Endothelial cell of umbilical vein (primary cell): ENCODE data around the gene OR2V1. TPM values are rescaled to one million over a fixed set of nuclear protein-coding genes. Genes with fewer than 3 reads are reported as not detected.

Experiments used
- BruUV-seq: library from RNA; stranded (reverse); fragments of 400-500 nt; replicated peaks from 2 replicates; lab custom pipeline; 2021; lab: Mats Ljungman, UMichigan
- CTCF ChIA-PET: fragments of 300-600, 350-600 bp; sonication (Branson Sonifier 250); formaldehyde crosslinking; loops from one replicate; lab custom pipeline; 2021; ENCODE audit warnings: antibody characterized with exemption, inconsistent platforms; lab: Charles Lee
- POLR2A ChIA-PET: fragments of 300-600, 350-600 bp; sonication (Branson Sonifier 250); formaldehyde crosslinking; loops from one replicate; lab custom pipeline; 2021; ENCODE audit warnings: antibody characterized with exemption, inconsistent platforms; lab: Charles Lee
- DNase-seq: peaks from one replicate; pipeline ENCODE4 v3.0.0-alpha.2; 2011; ENCODE audit warnings: low read depth, low spot score
- FAIRE-seq: peaks from 2 replicates; lab custom pipeline; 2011; peaks lifted over from hg19 to GRCh38; lab: Jason Lieb, UNC
- H2AFZ ChIP-seq: 2 replicates; pipeline ENCODE4 v1.6.0; 2012; ENCODE audit warnings: low read depth, low read length, control low read depth, inconsistent platforms
- H3K27ac ChIP-seq: 2 replicates; pipeline ENCODE4 v1.5.1; 2011; ENCODE audit warnings: low read depth, mild to moderate bottlenecking, control low read depth, low read length, moderate library complexity; ENCODE audit not compliant: insufficient read depth
- H3K27me3 ChIP-seq, 2 experiments: 2 replicates each; pipeline versions ENCODE4 v1.6.0 to v1.6.1; 2011; ENCODE audit warnings: low read length in 2 of 2, mixed read lengths in 1 of 2; ENCODE audit not compliant: control insufficient read depth in 2 of 2, insufficient read depth in 2 of 2
- H3K36me3 ChIP-seq, 2 experiments: 2 replicates in 1 of 2; 3 replicates in 1 of 2; pipeline ENCODE4 v1.5.1; 2011; ENCODE audit warnings: low read length in 2 of 2, mild to moderate bottlenecking in 1 of 2, moderate library complexity in 1 of 2; ENCODE audit not compliant: control insufficient read depth in 2 of 2, insufficient read depth in 2 of 2; ENCODE audit errors: extremely low read depth in 1 of 2
- H3K4me1 ChIP-seq: 3 replicates; pipeline ENCODE4 v1.5.1; 2011; ENCODE audit warnings: mild to moderate bottlenecking, low read length; ENCODE audit not compliant: control insufficient read depth, insufficient read depth; ENCODE audit errors: extremely low read depth
- H3K4me2 ChIP-seq: 2 replicates; pipeline ENCODE4 v1.6.1; 2011; ENCODE audit warnings: low read length, control low read depth, mixed read lengths; ENCODE audit not compliant: insufficient read depth
- H3K4me3 ChIP-seq, 3 experiments: fragments of 200-600 bp in 1 of 3; sonication (generic), shearing (Covaris generic) in 1 of 3; replicated peaks in 1 of 3; 2 replicates each; pipeline ENCODE4 v1.5.1; 2011 to 2016; ENCODE audit warnings: control low read depth in 3 of 3, low read length in 3 of 3, mild to moderate bottlenecking in 2 of 3, inconsistent platforms in 1 of 3, low read depth in 1 of 3, moderate library complexity in 1 of 3; ENCODE audit not compliant: insufficient read depth in 1 of 3
- H3K79me2 ChIP-seq: 2 replicates; pipeline ENCODE4 v1.6.0; 2012; ENCODE audit warnings: low read length, inconsistent platforms; ENCODE audit not compliant: control insufficient read depth, insufficient read depth
- H3K9ac ChIP-seq: replicated peaks from 2 replicates; pipeline ENCODE3; 2011; ENCODE audit warnings: low read length, control low read depth; ENCODE audit not compliant: insufficient read depth; ENCODE audit errors: extremely low read depth
- H3K9me1 ChIP-seq: replicated peaks from 3 replicates; pipeline ENCODE4 v1.6.0; 2011; ENCODE audit warnings: mild to moderate bottlenecking, low read length; ENCODE audit not compliant: control insufficient read depth, insufficient read depth; ENCODE audit errors: extremely low read depth
- H3K9me3 ChIP-seq: replicated peaks from 2 replicates; pipeline ENCODE4 v1.5.1; 2012; ENCODE audit warnings: low read length, inconsistent platforms; ENCODE audit not compliant: control insufficient read depth, insufficient read depth
- H4K20me1 ChIP-seq: replicated peaks from 2 replicates; pipeline ENCODE3; 2011; ENCODE audit warnings: mild to moderate bottlenecking, low read length; ENCODE audit not compliant: control insufficient read depth, insufficient read depth; ENCODE audit errors: extremely low read depth
- EZH2 ChIP-seq: IDR thresholded peaks from 2 replicates; pipeline ENCODE4 v1.6.1; 2012; ENCODE audit warnings: borderline replicate concordance, low read depth, mild to moderate bottlenecking, moderate library complexity, low read length, inconsistent platforms; ENCODE audit not compliant: severe bottlenecking
- FOS ChIP-seq: IDR thresholded peaks from 2 replicates; pipeline ENCODE4 v1.6.1; 2011; ENCODE audit warnings: mild to moderate bottlenecking, low read length, moderate library complexity, borderline replicate concordance; ENCODE audit not compliant: insufficient read depth
- GATA2 ChIP-seq: IDR thresholded peaks from 2 replicates; pipeline ENCODE4 v1.7.0; 2011; ENCODE audit warnings: low read depth, mild to moderate bottlenecking, moderate library complexity, mixed read lengths, low read length; ENCODE audit not compliant: insufficient read length, insufficient read depth
- JUN ChIP-seq: IDR thresholded peaks from 2 replicates; pipeline ENCODE4 v1.6.1; 2011; ENCODE audit warnings: borderline replicate concordance, low read depth; ENCODE audit not compliant: insufficient read length, insufficient read depth
- MYC ChIP-seq: IDR thresholded peaks from one replicate; pipeline ENCODE4 v1.6.1; 2011; ENCODE audit warnings: mild to moderate bottlenecking, low read depth, low read length
- POLR2A ChIP-seq: IDR thresholded peaks from 2 replicates; pipeline ENCODE4 v1.6.1; 2012; ENCODE audit warnings: low read depth, mild to moderate bottlenecking, control low read depth, low read length
- POLR2AphosphoS5 ChIP-seq: IDR thresholded peaks from 2 replicates; pipeline ENCODE4 v1.6.1; 2012; ENCODE audit warnings: low read depth, mild to moderate bottlenecking, control low read depth, low read length, moderate library complexity; ENCODE audit not compliant: insufficient read depth
- dilution Hi-C: fragments of 300-500 bp; cut with MboI; formaldehyde crosslinking; loops from one replicate; pipeline ENCODE4 v1.15.0; 2019; ENCODE audit warnings: low sequenced_read_pairs; ENCODE audit not compliant: extremely low pct_ligation_motif_present
- intact Hi-C: fragments of 100-400 bp; cut with micrococcal nuclease; formaldehyde crosslinking; loops from one replicate; pipeline ENCODE4 v1.10.0; 2022
- polyA plus RNA-seq, 4 experiments: library from polyadenylated mRNA; depleted of rRNA in 3 of 4; stranded (reverse) in 3 of 4; unstranded in 1 of 4; fragments of >200 nt; gene quantifications; 2 replicates each; pipeline versions ENCODE4 v1.2.1 to v1.2.3, GENCODE V29; 2011 to 2012; ENCODE audit warnings: missing spikeins in 1 of 4
- total RNA-seq: library from RNA; stranded (reverse); gene quantifications from 2 replicates; pipeline ENCODE4 v1.2.3, GENCODE V29; 2021
- TF ChIP-seq, protein P1 (sequence below), 2 donors: IDR thresholded peaks; 1 replicate in 1 of 2; 2 replicates in 1 of 2; pipeline ENCODE4 v1.5.1; 2011; ENCODE audit warnings: low read length in 2 of 2, mild to moderate bottlenecking in 2 of 2, moderate library complexity in 2 of 2, control low read depth in 1 of 2, inconsistent platforms in 1 of 2, low read depth in 1 of 2; ENCODE audit not compliant: insufficient read depth in 1 of 2; ENCODE audit errors: extremely low read depth in 1 of 2
- TF ChIP-seq, protein P2 (sequence below): IDR thresholded peaks from 2 replicates; pipeline ENCODE4 v1.6.1; 2011; ENCODE audit not compliant: insufficient read depth, insufficient read length

Gene OR2V1
- total and polyA plus RNA-seq, 2 donors (not counting 3 experiments of a cell fraction or from before 2014, with no cell fraction given): not detected

GRCh38 chr5:181145133-181145532 is 14.2 kb upstream of the OR2V1 start:
- Histone ChIP-seq H3K4me2 (no peak overlapping the region), H3K79me2 (no peaks in the 10 kb centered on the region), H3K27ac (no peak overlapping the region), H3K9me1 (no peaks in the 10 kb centered on the region), H4K20me1 (no peaks in the 10 kb centered on the region), H2AFZ (no peak overlapping the region), H3K36me3 (no peaks in the 10 kb centered on the region), H3K9me3 (no peaks in the 10 kb centered on the region), H3K27me3 (peaks cover 0 to 2% of the 10 kb centered on the region in 2 experiments), H3K9ac (no peak overlapping the region), H3K4me3 (no peak overlapping the region), H3K4me1 (no peaks in the 10 kb centered on the region)
- dilution Hi-C loops (no loop called here), intact Hi-C loops (no loop called here)
- no TSS peak for BruUV-seq
- CTCF ChIA-PET: no interaction called here
- DNase-seq: no peak
- POLR2A ChIA-PET: no interaction called here
- no peak for FAIRE-seq
- TF ChIP-seq MYC: no peak
- no peak for TF ChIP-seq GATA2
- TF ChIP-seq EZH2: no peak
- TF ChIP-seq POLR2AphosphoS5: no peak
- TF ChIP-seq POLR2A: no peak
- TF ChIP-seq FOS: no peak
- TF ChIP-seq, protein P1, sequence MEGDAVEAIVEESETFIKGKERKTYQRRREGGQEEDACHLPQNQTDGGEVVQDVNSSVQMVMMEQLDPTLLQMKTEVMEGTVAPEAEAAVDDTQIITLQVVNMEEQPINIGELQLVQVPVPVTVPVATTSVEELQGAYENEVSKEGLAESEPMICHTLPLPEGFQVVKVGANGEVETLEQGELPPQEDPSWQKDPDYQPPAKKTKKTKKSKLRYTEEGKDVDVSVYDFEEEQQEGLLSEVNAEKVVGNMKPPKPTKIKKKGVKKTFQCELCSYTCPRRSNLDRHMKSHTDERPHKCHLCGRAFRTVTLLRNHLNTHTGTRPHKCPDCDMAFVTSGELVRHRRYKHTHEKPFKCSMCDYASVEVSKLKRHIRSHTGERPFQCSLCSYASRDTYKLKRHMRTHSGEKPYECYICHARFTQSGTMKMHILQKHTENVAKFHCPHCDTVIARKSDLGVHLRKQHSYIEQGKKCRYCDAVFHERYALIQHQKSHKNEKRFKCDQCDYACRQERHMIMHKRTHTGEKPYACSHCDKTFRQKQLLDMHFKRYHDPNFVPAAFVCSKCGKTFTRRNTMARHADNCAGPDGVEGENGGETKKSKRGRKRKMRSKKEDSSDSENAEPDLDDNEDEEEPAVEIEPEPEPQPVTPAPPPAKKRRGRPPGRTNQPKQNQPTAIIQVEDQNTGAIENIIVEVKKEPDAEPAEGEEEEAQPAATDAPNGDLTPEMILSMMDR (IDR thresholded peaks at IDR 0.05; ENCODE audit: extremely low read depth in 1 of 2, insufficient read depth in 1 of 2, low read depth in 1 of 2, low read length in 2 of 2): no peak
- TF ChIP-seq JUN: no peak
- TF ChIP-seq, protein P2, sequence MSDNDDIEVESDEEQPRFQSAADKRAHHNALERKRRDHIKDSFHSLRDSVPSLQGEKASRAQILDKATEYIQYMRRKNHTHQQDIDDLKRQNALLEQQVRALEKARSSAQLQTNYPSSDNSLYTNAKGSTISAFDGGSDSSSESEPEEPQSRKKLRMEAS: no peak
